Measurements from ENCODE around the gene ADORA2A. TPM values are rescaled to one million over a fixed set of nuclear protein-coding genes. Genes with fewer than 3 reads are reported as not detected.
A peak's percentile ranks its signal among the peaks of the same experiment; 100 is the strongest.

The ADORA2A gene
- total RNA-seq, 6 experiments from 2014 or later: 2.0 to 7.7 (median 3.6) TPM

GRCh38 chr22:24383061-24383460 is 44.3 kb upstream of the ADORA2A start:
- intact Hi-C loops (cut with DNase I): no loop called here
- ATAC-seq (no peak), DNase-seq (no peak)
- WGBS (ENCODE audit: insufficient coverage, low coverage, low lambda C conversion rate, missing lambda C conversion rate): 83% methylated on average over 2 of the region's 2 CpGs
- H3K4me3 ChIP-seq: no peak overlapping the region
- TF ChIP-seq, protein P1, sequence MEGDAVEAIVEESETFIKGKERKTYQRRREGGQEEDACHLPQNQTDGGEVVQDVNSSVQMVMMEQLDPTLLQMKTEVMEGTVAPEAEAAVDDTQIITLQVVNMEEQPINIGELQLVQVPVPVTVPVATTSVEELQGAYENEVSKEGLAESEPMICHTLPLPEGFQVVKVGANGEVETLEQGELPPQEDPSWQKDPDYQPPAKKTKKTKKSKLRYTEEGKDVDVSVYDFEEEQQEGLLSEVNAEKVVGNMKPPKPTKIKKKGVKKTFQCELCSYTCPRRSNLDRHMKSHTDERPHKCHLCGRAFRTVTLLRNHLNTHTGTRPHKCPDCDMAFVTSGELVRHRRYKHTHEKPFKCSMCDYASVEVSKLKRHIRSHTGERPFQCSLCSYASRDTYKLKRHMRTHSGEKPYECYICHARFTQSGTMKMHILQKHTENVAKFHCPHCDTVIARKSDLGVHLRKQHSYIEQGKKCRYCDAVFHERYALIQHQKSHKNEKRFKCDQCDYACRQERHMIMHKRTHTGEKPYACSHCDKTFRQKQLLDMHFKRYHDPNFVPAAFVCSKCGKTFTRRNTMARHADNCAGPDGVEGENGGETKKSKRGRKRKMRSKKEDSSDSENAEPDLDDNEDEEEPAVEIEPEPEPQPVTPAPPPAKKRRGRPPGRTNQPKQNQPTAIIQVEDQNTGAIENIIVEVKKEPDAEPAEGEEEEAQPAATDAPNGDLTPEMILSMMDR (IDR thresholded peaks at IDR 0.05): no peak
- TF ChIP-seq POLR2A (IDR thresholded peaks at IDR 0.05): no peak
- no peaks in the 10 kb centered on the region for H3K4me1 ChIP-seq
- no peak overlapping the region for H3K27ac ChIP-seq
- no peaks in the 10 kb centered on the region for H3K9me3 ChIP-seq
- H3K36me3 ChIP-seq: peaks cover 0 to 8% (median 0%) of the 10 kb centered on the region in 4 donors
- no peaks in the 10 kb centered on the region for H3K27me3 ChIP-seq

DNA sequence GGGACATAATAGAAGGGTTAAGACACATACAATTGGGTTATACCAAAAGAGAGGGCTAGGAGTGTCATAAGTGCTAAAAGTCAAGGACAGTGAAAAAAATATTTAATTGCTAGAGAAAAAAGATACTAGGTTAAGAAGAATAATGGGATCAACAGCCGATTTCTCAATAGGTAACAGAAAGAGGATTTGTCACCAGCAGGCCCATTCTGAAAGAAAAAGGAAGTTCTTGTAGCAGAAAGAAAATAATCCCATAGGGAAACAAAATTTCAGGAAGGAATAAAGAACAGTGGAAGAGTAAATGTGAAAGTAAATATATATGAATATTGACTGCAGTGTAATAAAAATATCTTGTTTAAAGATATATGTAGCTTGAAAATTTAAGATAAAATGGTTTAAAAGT is 43.3 kb upstream of the ADORA2A start:
- WGBS (ENCODE audit: insufficient coverage, low coverage, low lambda C conversion rate, missing lambda C conversion rate): 44% methylated on average over 1 of the region's 1 CpG
- H3K4me1 ChIP-seq: no peaks in the 10 kb centered on the region
- H3K27ac ChIP-seq: no peak overlapping the region
- no peak overlapping the region for H3K4me3 ChIP-seq
- no peak for DNase-seq
- no peaks in the 10 kb centered on the region for H3K27me3 ChIP-seq
- peaks cover 0 to 8% (median 0%) of the 10 kb centered on the region in 4 donors for H3K36me3 ChIP-seq
- intact Hi-C loops (cut with DNase I): no loop called here
- no peak for ATAC-seq
- TF ChIP-seq, protein P1 (IDR thresholded peaks at IDR 0.05): no peak
- TF ChIP-seq POLR2A (IDR thresholded peaks at IDR 0.05): no peak
- H3K9me3 ChIP-seq: no peaks in the 10 kb centered on the region

- ATAC-seq: no peak
- no peak for TF ChIP-seq POLR2A (IDR thresholded peaks at IDR 0.05)
- TF ChIP-seq, protein P1 (IDR thresholded peaks at IDR 0.05): no peak
- no peaks in the 10 kb centered on the region for H3K27me3 ChIP-seq
- no peak overlapping the region for H3K4me3 ChIP-seq
- no peaks in the 10 kb centered on the region for H3K36me3 ChIP-seq
- 81% methylated on average over 2 of the region's 2 CpGs for WGBS (ENCODE audit: insufficient coverage, low coverage, low lambda C conversion rate, missing lambda C conversion rate)
- no peaks in the 10 kb centered on the region for H3K9me3 ChIP-seq
- no peak for DNase-seq
- H3K4me1 ChIP-seq: no peaks in the 10 kb centered on the region
- no peak overlapping the region for H3K27ac ChIP-seq
- intact Hi-C loops (cut with DNase I): no loop called here
Observed at GRCh38 chr22:24386937-24387471, 40.4 kb upstream of the ADORA2A start.

DNA sequence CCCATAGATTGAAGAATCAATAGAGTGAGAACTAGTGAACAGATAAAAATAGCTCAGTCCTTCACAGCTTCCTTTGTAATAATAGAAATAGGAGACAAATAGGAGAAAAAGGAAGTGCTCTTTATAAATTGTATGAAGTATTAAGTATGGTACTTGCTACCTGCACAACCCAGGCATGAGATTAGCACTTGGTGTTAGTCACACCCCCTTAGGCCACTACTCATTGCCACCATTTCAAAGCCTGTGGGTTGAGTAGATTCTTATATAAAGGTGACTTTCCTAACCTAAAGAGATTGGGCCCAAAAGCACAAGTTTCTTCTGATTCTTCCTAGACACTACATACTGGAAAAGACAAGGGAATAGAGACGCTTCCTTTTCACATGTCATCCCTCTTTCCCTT is 37.7 kb upstream of the ADORA2A start:
- Histone ChIP-seq H3K4me1 (no peaks in the 10 kb centered on the region), H3K27me3 (no peaks in the 10 kb centered on the region), H3K36me3 (no peaks in the 10 kb centered on the region), H3K4me3 (no peak overlapping the region), H3K27ac (peak overlapping the region in 1 of 3 donors; percentile 32), H3K9me3 (no peaks in the 10 kb centered on the region)
- no peak for ATAC-seq
- no peak for DNase-seq
- 67% methylated on average over 1 of the region's 1 CpG for WGBS (ENCODE audit: insufficient coverage, low coverage, low lambda C conversion rate, missing lambda C conversion rate)
- intact Hi-C loops (cut with DNase I): no loop called here
- TF ChIP-seq, protein P1 (IDR thresholded peaks at IDR 0.05): no peak
- TF ChIP-seq POLR2A (IDR thresholded peaks at IDR 0.05): no peak

GRCh38 chr22:24390156-24390555 is 37.2 kb upstream of the ADORA2A start:
- no peak for ATAC-seq
- intact Hi-C loops (cut with DNase I): no loop called here
- no peaks in the 10 kb centered on the region for H3K9me3 ChIP-seq
- TF ChIP-seq, protein P1 (IDR thresholded peaks at IDR 0.05): no peak
- no peak for TF ChIP-seq POLR2A (IDR thresholded peaks at IDR 0.05)
- no peaks in the 10 kb centered on the region for H3K27me3 ChIP-seq
- peak overlapping the region in 2 of 3 donors; percentile 13 to 32 for H3K27ac ChIP-seq
- 86% methylated on average over 2 of the region's 2 CpGs for WGBS (ENCODE audit: insufficient coverage, low coverage, low lambda C conversion rate, missing lambda C conversion rate)
- no peak for DNase-seq
- H3K36me3 ChIP-seq: no peaks in the 10 kb centered on the region
- no peak overlapping the region for H3K4me3 ChIP-seq
- no peaks in the 10 kb centered on the region for H3K4me1 ChIP-seq
